HepG2 (cell line): ENCODE results near the gene CDH22. TPM values are rescaled to one million over a fixed set of nuclear protein-coding genes. Genes with fewer than 3 reads are reported as not detected.

ENCODE experiments used
- ATAC-seq: fragments of 200-7000 bp; cut with Tn5 transposase; 3 replicates; pipeline ENCODE4 v1.9.1; 2020; ENCODE audit warnings: mild to moderate bottlenecking, moderate library complexity
- BruUV-seq: library from RNA; stranded (reverse); fragments of 400-500 nt; replicated peaks from 2 replicates; lab custom pipeline; 2021; lab: Mats Ljungman, UMichigan
- CTCF ChIA-PET: fragments of 300-600 bp; formaldehyde crosslinking; extraction: SDS; loops from one replicate; lab custom pipeline; 2021; ENCODE audit warnings: low total read pairs, inconsistent platforms, low intra/inter-chr PET ratio; lab: Yijun Ruan, JAX
- POLR2A ChIA-PET: fragments of 350-600 bp; sonication (Branson Sonifier 250); formaldehyde crosslinking; loops from one replicate; lab custom pipeline; 2020; ENCODE audit warnings: antibody characterized with exemption, inconsistent platforms; lab: Yijun Ruan, JAX
- DNase-seq: peaks from one replicate; pipeline ENCODE4 v3.0.0-alpha.2; 2015; ENCODE audit warnings: low spot score
- FAIRE-seq: peaks from 3 replicates; lab custom pipeline; 2011; peaks lifted over from hg19 to GRCh38; lab: Jason Lieb, UNC
- H2AFZ ChIP-seq: one replicate; pipeline ENCODE4 v1.6.1; 2011; ENCODE audit warnings: low read length, inconsistent platforms
- H3K27ac ChIP-seq: fragments of 300-600 bp; 3 replicates; pipeline ENCODE4 v1.8.0; 2011; ENCODE audit warnings: mixed run types, mild to moderate bottlenecking, mixed read lengths, low read length, inconsistent platforms; ENCODE audit not compliant: insufficient read depth; ENCODE audit errors: extremely low read length
- H3K27me3 ChIP-seq, 2 experiments: fragments of 200-600 bp in 1 of 2; 2 replicates in 1 of 2; 3 replicates in 1 of 2; pipeline versions ENCODE4 v1.6.0 to v1.8.0; 2011; ENCODE audit warnings: low read length in 2 of 2, mild to moderate bottlenecking in 2 of 2, moderate library complexity in 2 of 2, inconsistent platforms in 1 of 2; ENCODE audit not compliant: insufficient read depth in 2 of 2, control insufficient read depth in 1 of 2
- H3K36me3 ChIP-seq, 2 experiments: fragments of 200-600 bp in 1 of 2; replicated peaks in 1 of 2; 2 replicates in 1 of 2; 3 replicates in 1 of 2; pipeline versions ENCODE4 v1.5.1 to v1.8.0; 2011; ENCODE audit warnings: low read length in 2 of 2, inconsistent platforms in 1 of 2; ENCODE audit not compliant: insufficient read depth in 2 of 2, control insufficient read depth in 1 of 2
- H3K4me1 ChIP-seq: 2 replicates; pipeline ENCODE4 v1.5.1; 2012; ENCODE audit warnings: low read length, inconsistent platforms; ENCODE audit not compliant: insufficient read depth
- H3K4me2 ChIP-seq: 2 replicates; pipeline ENCODE4 v1.6.0; 2011; ENCODE audit warnings: low read depth, low read length, inconsistent platforms
- H3K4me3 ChIP-seq, 3 experiments: fragments of 200-600 bp in 1 of 3; sonication (generic), shearing (Covaris generic) in 1 of 3; replicated peaks in 1 of 3; 2 replicates each; pipeline ENCODE4 v1.5.1; 2011 to 2016; ENCODE audit warnings: low read length in 3 of 3, inconsistent platforms in 2 of 3, low read depth in 2 of 3, mild to moderate bottlenecking in 2 of 3, control low read depth in 1 of 3, mixed read lengths in 1 of 3; ENCODE audit not compliant: insufficient read depth in 1 of 3
- H3K79me2 ChIP-seq: one replicate; pipeline ENCODE4 v1.6.1; 2011; ENCODE audit warnings: low read length, inconsistent platforms; ENCODE audit not compliant: insufficient read depth
- H3K9ac ChIP-seq: 2 replicates; pipeline ENCODE4 v1.6.0; 2011; ENCODE audit warnings: mild to moderate bottlenecking, low read depth, low read length, inconsistent platforms; ENCODE audit not compliant: insufficient read depth
- H3K9me3 ChIP-seq: 2 replicates; pipeline ENCODE4 v1.5.1; 2012; ENCODE audit warnings: mild to moderate bottlenecking, low read length
- H4K20me1 ChIP-seq: 2 replicates; pipeline ENCODE4 v1.6.0; 2011; ENCODE audit warnings: inconsistent platforms, mild to moderate bottlenecking, low read length, moderate library complexity; ENCODE audit not compliant: insufficient read depth
- CHCHD3 ChIP-seq: sonication (generic); formaldehyde crosslinking; IDR thresholded peaks from 2 replicates; pipeline ENCODE4 v1.8.0; 2022; ENCODE audit warnings: mild to moderate bottlenecking, missing genetic modification reagents, moderate library complexity
- DRAP1 ChIP-seq: IDR thresholded peaks from 2 replicates; pipeline ENCODE4 v1.6.1; 2016; ENCODE audit warnings: missing genetic modification reagents, missing compliant biosample characterization
- FOXJ3 ChIP-seq: sonication (generic); formaldehyde crosslinking; IDR thresholded peaks from 2 replicates; pipeline ENCODE4 v1.4.0; 2020; ENCODE audit warnings: missing genetic modification reagents, mild to moderate bottlenecking, borderline replicate concordance
- GATAD2A ChIP-seq: IDR thresholded peaks from 2 replicates; pipeline ENCODE4 v1.6.1; 2016
- HNF4A ChIP-seq: sonication (generic); formaldehyde crosslinking; IDR thresholded peaks from 2 replicates; pipeline ENCODE4 v1.4.0; 2020; ENCODE audit warnings: missing genetic modification reagents
- HNRNPK ChIP-seq: fragments of 200-400 bp; formaldehyde crosslinking; IDR thresholded peaks from 2 replicates; pipeline ENCODE4 v1.6.1; 2018; ENCODE audit warnings: low read length, low read depth, moderate library complexity, mild to moderate bottlenecking; ENCODE audit not compliant: poor library complexity, severe bottlenecking
- KLF6 ChIP-seq: IDR thresholded peaks from 2 replicates; pipeline ENCODE4 v1.8.0; 2016; ENCODE audit warnings: missing biosample characterization, missing genetic modification reagents
- MTA3 ChIP-seq: sonication (generic); formaldehyde crosslinking; IDR thresholded peaks from 2 replicates; pipeline ENCODE4 v1.4.0; 2020; ENCODE audit warnings: missing genetic modification reagents
- MTF2 ChIP-seq: sonication (generic); formaldehyde crosslinking; IDR thresholded peaks from 2 replicates; pipeline ENCODE4 v1.5.0; 2020; ENCODE audit warnings: missing genetic modification reagents, borderline replicate concordance
- NBN ChIP-seq: fragments of 450-650 bp; conservative IDR thresholded peaks from 2 replicates; pipeline ENCODE4 v1.6.1; 2017
- RBFOX2 ChIP-seq: fragments of 200-400 bp; formaldehyde crosslinking; IDR thresholded peaks from 2 replicates; pipeline ENCODE4 v1.6.1; 2017; ENCODE audit warnings: low read depth, mild to moderate bottlenecking, low read length
- RELA ChIP-seq: sonication (generic); formaldehyde crosslinking; IDR thresholded peaks from 2 replicates; pipeline ENCODE4 v1.4.0; 2020; ENCODE audit warnings: missing genetic modification reagents
- SALL2 ChIP-seq: sonication (generic); formaldehyde crosslinking; IDR thresholded peaks from 2 replicates; pipeline ENCODE4 v1.8.1; 2023; ENCODE audit warnings: mild to moderate bottlenecking, missing genetic modification reagents, inconsistent platforms
- SCMH1 ChIP-seq: sonication (generic); formaldehyde crosslinking; IDR thresholded peaks from 2 replicates; pipeline ENCODE4 v1.9.0; 2021; ENCODE audit warnings: missing genetic modification reagents, mild to moderate bottlenecking, borderline replicate concordance
- SRSF4 ChIP-seq: fragments of 200-400 bp; formaldehyde crosslinking; IDR thresholded peaks from one replicate; pipeline ENCODE4 v1.6.1; 2018; ENCODE audit warnings: mild to moderate bottlenecking, low read depth, low read length, moderate library complexity; ENCODE audit not compliant: poor library complexity, severe bottlenecking
- TBP ChIP-seq: sonication (generic); formaldehyde crosslinking; IDR thresholded peaks from 2 replicates; pipeline ENCODE4 v1.5.0; 2020; ENCODE audit warnings: missing genetic modification reagents
- TIGD3 ChIP-seq: sonication (generic); formaldehyde crosslinking; IDR thresholded peaks from 2 replicates; pipeline ENCODE4 v1.5.1; 2020; ENCODE audit warnings: mild to moderate bottlenecking, missing genetic modification reagents, borderline replicate concordance
- ZC3H4 ChIP-seq: sonication (generic); formaldehyde crosslinking; IDR thresholded peaks from 2 replicates; pipeline ENCODE4 v1.4.0; 2020; ENCODE audit warnings: missing genetic modification reagents, borderline replicate concordance
- ZNF232 ChIP-seq: sonication (generic); formaldehyde crosslinking; IDR thresholded peaks from 2 replicates; pipeline ENCODE4 v1.4.0; 2020; ENCODE audit warnings: missing genetic modification reagents, borderline replicate concordance
- ZNF235 ChIP-seq: sonication (generic); formaldehyde crosslinking; IDR thresholded peaks from 2 replicates; pipeline ENCODE4 v1.8.1; 2023; ENCODE audit warnings: mild to moderate bottlenecking, missing genetic modification reagents, borderline replicate concordance
- ZNF496 ChIP-seq: sonication (generic); formaldehyde crosslinking; IDR thresholded peaks from 2 replicates; pipeline ENCODE4 v1.8.1; 2023; ENCODE audit warnings: mild to moderate bottlenecking, moderate library complexity, missing genetic modification reagents; ENCODE audit not compliant: insufficient replicate concordance
- ZNF567 ChIP-seq: sonication (generic); formaldehyde crosslinking; IDR thresholded peaks from 2 replicates; pipeline ENCODE4 v1.8.1; 2023; ENCODE audit warnings: mild to moderate bottlenecking, missing genetic modification reagents, borderline replicate concordance
- ZNF709 ChIP-seq: sonication (generic); formaldehyde crosslinking; IDR thresholded peaks from 2 replicates; pipeline ENCODE4 v1.5.0; 2020; ENCODE audit warnings: mild to moderate bottlenecking, missing genetic modification reagents
- WGBS: methylation state at CpG from one replicate; pipeline ENCODE4 v1.1.6; 2017; ENCODE audit warnings: low lambda C conversion rate; 5-methylcytosine and 5-hydroxymethylcytosine counted together
- in situ Hi-C: cut with HindIII; loops from 2 replicates; pipeline ENCODE4 v1.10.0; 2017; ENCODE audit warnings: low pct_unique_long_range_greater_than_20kb; ENCODE audit not compliant: extremely low pct_ligation_motif_present
- intact Hi-C: fragments of 100-400 bp; cut with micrococcal nuclease; formaldehyde crosslinking; loops from one replicate; pipeline ENCODE4 v1.10.0; 2022; ENCODE audit not compliant: unreplicated experiment
- polyA plus RNA-seq, 8 experiments: library from polyadenylated mRNA; depleted of rRNA in 3 of 8; stranded (reverse) in 7 of 8; unstranded in 1 of 8; fragments of >200 nt; fragmentation: Illumina TruSeq in 4 of 8; extraction: Trizol in 4 of 8; gene quantifications; 2 replicates each; pipeline versions ENCODE4 v1.2.1 to v1.2.3, GENCODE V29; 2011 to 2016; ENCODE audit warnings: low read depth in 4 of 8, missing spikeins in 1 of 8, mixed read lengths in 1 of 8; ENCODE audit not compliant: insufficient read depth in 1 of 8
- total RNA-seq, 5 experiments: library from RNA; depleted of rRNA; stranded (reverse); fragments of >200 nt; fragmentation: Illumina TruSeq; extraction: Trizol; gene quantifications; 2 replicates each; pipeline ENCODE4 v1.2.3, GENCODE V29; 2016; ENCODE audit warnings: low read depth in 1 of 5

The CDH22 gene
- total and polyA plus RNA-seq, 2 of the 13 experiments (the other 11 are each of a cell fraction or from before 2014, with no cell fraction given), result not detected

GRCh38 chr20:46135856-46136633 lies 172.3 kb downstream of the CDH22 start (continued):
- no peak for TF ChIP-seq TIGD3
- no peak for TF ChIP-seq NBN
- TF ChIP-seq GATAD2A (CRISPR knock-in tag), result no peak
- TF ChIP-seq, all 625 proteins: peak for 0

GRCh38 chr20:46134716-46135115 lies 173.6 kb downstream of the CDH22 start:
- BruUV-seq, result no TSS peak
- peaks cover 19 to 82% of the 10 kb centered on the region in 2 experiments for H3K27me3 ChIP-seq
- FAIRE-seq (no peak), DNase-seq (no peak), ATAC-seq (no peak)
- WGBS, result 2% methylated on average over 7 of the region's 7 CpGs
- H3K4me3 ChIP-seq, result no peak overlapping the region
- intact Hi-C loops, result no loop called here
- H4K20me1 ChIP-seq, result no peaks in the 10 kb centered on the region
- H3K9ac ChIP-seq, result no peak overlapping the region
- H3K79me2 ChIP-seq, result no peaks in the 10 kb centered on the region
- ChIA-PET CTCF (interaction anchor here (1.2 kb wide), 1 partner anchor 17 kb away, joined by 4 read pairs; no protein-coding TSS in a partner anchor), POLR2A (interaction anchor here (0.6 kb wide), 1 partner anchor 214 kb away, joined by 3 read pairs; no protein-coding TSS in a partner anchor)
- TF ChIP-seq DRAP1 (CRISPR knock-in tag) (no peak), ZNF232 (no peak), HNF4A (CRISPR knock-in tag) (no peak), ZNF235 (no peak), RELA (CRISPR knock-in tag) (no peak), CHCHD3 (CRISPR knock-in tag) (no peak), MTA3 (no peak), ZNF496 (no peak), HNRNPK (no peak), ZNF567 (CRISPR knock-in tag) (no peak), FOXJ3 (CRISPR knock-in tag) (no peak), ZC3H4 (CRISPR knock-in tag) (no peak), MTF2 (CRISPR knock-in tag) (no peak), RBFOX2 (no peak), SALL2 (CRISPR knock-in tag) (no peak), SCMH1 (CRISPR knock-in tag) (no peak), TBP (no peak), SRSF4 (no peak), KLF6 (CRISPR knock-in tag) (no peak), ZNF709 (CRISPR knock-in tag) (no peak)
- H3K4me2 ChIP-seq, result no peak overlapping the region
- in situ Hi-C loops, result no loop called here
- no peaks in the 10 kb centered on the region for H3K4me1 ChIP-seq
- no peaks in the 10 kb centered on the region for H3K9me3 ChIP-seq
- H3K36me3 ChIP-seq, result no peaks in the 10 kb centered on the region
- no peak overlapping the region for H2AFZ ChIP-seq
- no peak overlapping the region for H3K27ac ChIP-seq
